Measurements from ENCODE around the gene NRDE2.

The NRDE2 gene

GRCh38 chr14:90319173-90319572 is 12.6 kb downstream of the NRDE2 start:
- Histone ChIP-seq H3K4me3 (ENCODE audit: low read length) (no peak overlapping the region), H4K20me1 (ENCODE audit: insufficient read depth, low read length) (0 out of 2 replicates have a peak, but pooled peaks cover 3% of the 10 kb centered on the region), H3K9ac (ENCODE audit: low read length) (no peak overlapping the region), H2AFZ (ENCODE audit: low read depth, low read length) (no peak overlapping the region), H3K27ac (ENCODE audit: low read length) (no peak overlapping the region), H3K36me3 (replicated peaks; ENCODE audit: low read depth, low read length) (peaks cover 15% of the 10 kb centered on the region), H3K27me3 (ENCODE audit: low read depth, low read length) (no peaks in the 10 kb centered on the region), H3K79me2 (ENCODE audit: low read length) (peaks cover 31% of the 10 kb centered on the region), H3K4me1 (ENCODE audit: low read length) (no peaks in the 10 kb centered on the region), H3K4me2 (ENCODE audit: low read length) (no peak overlapping the region), H3K9me3 (ENCODE audit: insufficient read depth, low read length) (no peaks in the 10 kb centered on the region)
- no peak for TF ChIP-seq CTCF (IDR thresholded peaks at IDR 0.05; ENCODE audit: low read depth, low read length)
- TF ChIP-seq EZH2phosphoT487 (IDR thresholded peaks at IDR 0.05; ENCODE audit: low read depth) = no peak

GRCh38 chr14:90318016-90318415 is 13.7 kb downstream of the NRDE2 start:
- H2AFZ ChIP-seq (ENCODE audit: low read depth, low read length) = no peak overlapping the region

GRCh38 chr14:90317286-90317685 is 14.5 kb downstream of the NRDE2 start:
- Histone ChIP-seq H3K27me3 (ENCODE audit: low read depth, low read length) (no peaks in the 10 kb centered on the region), H3K36me3 (replicated peaks; ENCODE audit: low read depth, low read length) (peaks cover 23% of the 10 kb centered on the region), H3K4me2 (ENCODE audit: low read length) (no peak overlapping the region), H3K9me3 (ENCODE audit: insufficient read depth, low read length) (no peaks in the 10 kb centered on the region), H3K79me2 (ENCODE audit: low read length) (peaks cover 17% of the 10 kb centered on the region), H3K4me3 (ENCODE audit: low read length) (no peak overlapping the region), H2AFZ (ENCODE audit: low read depth, low read length) (no peak overlapping the region), H3K4me1 (ENCODE audit: low read length) (no peaks in the 10 kb centered on the region), H3K9ac (ENCODE audit: low read length) (no peak overlapping the region), H3K27ac (ENCODE audit: low read length) (no peak overlapping the region), H4K20me1 (ENCODE audit: insufficient read depth, low read length) (0 out of 2 replicates have a peak, but pooled peaks cover 3% of the 10 kb centered on the region)
- TF ChIP-seq CTCF (IDR thresholded peaks at IDR 0.05; ENCODE audit: low read depth, low read length) (no peak), EZH2phosphoT487 (IDR thresholded peaks at IDR 0.05; ENCODE audit: low read depth) (no peak)

More at GRCh38 chr14:90318016-90318415, 13.7 kb downstream of the NRDE2 start:
- Histone ChIP-seq H3K27me3 (ENCODE audit: low read depth, low read length) (no peaks in the 10 kb centered on the region), H3K9me3 (ENCODE audit: insufficient read depth, low read length) (no peaks in the 10 kb centered on the region), H3K79me2 (ENCODE audit: low read length) (peaks cover 23% of the 10 kb centered on the region), H3K4me3 (ENCODE audit: low read length) (no peak overlapping the region), H4K20me1 (ENCODE audit: insufficient read depth, low read length) (0 out of 2 replicates have a peak, but pooled peaks cover 3% of the 10 kb centered on the region), H3K9ac (ENCODE audit: low read length) (no peak overlapping the region), H3K36me3 (replicated peaks; ENCODE audit: low read depth, low read length) (peaks cover 22% of the 10 kb centered on the region), H3K27ac (ENCODE audit: low read length) (no peak overlapping the region), H3K4me1 (ENCODE audit: low read length) (no peaks in the 10 kb centered on the region), H3K4me2 (ENCODE audit: low read length) (no peak overlapping the region)
- TF ChIP-seq EZH2phosphoT487 (IDR thresholded peaks at IDR 0.05; ENCODE audit: low read depth) = no peak

GRCh38 chr14:90308561-90308960 is 23.2 kb downstream of the NRDE2 start:
- Histone ChIP-seq H2AFZ (ENCODE audit: low read depth, low read length) (no peak overlapping the region), H3K79me2 (ENCODE audit: low read length) (no peaks in the 10 kb centered on the region), H3K36me3 (replicated peaks; ENCODE audit: low read depth, low read length) (peaks cover 37% of the 10 kb centered on the region), H3K9ac (ENCODE audit: low read length) (no peak overlapping the region), H3K4me2 (ENCODE audit: low read length) (no peak overlapping the region), H3K9me3 (ENCODE audit: insufficient read depth, low read length) (no peaks in the 10 kb centered on the region), H3K4me1 (ENCODE audit: low read length) (no peaks in the 10 kb centered on the region), H3K27me3 (ENCODE audit: low read depth, low read length) (no peaks in the 10 kb centered on the region), H4K20me1 (ENCODE audit: insufficient read depth, low read length) (no peaks in the 10 kb centered on the region), H3K4me3 (ENCODE audit: low read length) (no peak overlapping the region), H3K27ac (ENCODE audit: low read length) (no peak overlapping the region)
- TF ChIP-seq EZH2phosphoT487 (IDR thresholded peaks at IDR 0.05; ENCODE audit: low read depth) = no peak
- no peak for TF ChIP-seq CTCF (IDR thresholded peaks at IDR 0.05; ENCODE audit: low read depth, low read length)

Measured in OCI-LY3 (cell line).